GM21381 (cell line): ENCODE measurements around the gene IL36B.

ENCODE experiments used
- ATAC-seq: cut with Tn5 transposase; IDR thresholded peaks from one replicate; pipeline ENCODE4 v1.9.1; 2021; ENCODE audit warnings: mild to moderate bottlenecking, moderate library complexity; ENCODE audit not compliant: unreplicated experiment

IL36B gene

DNA sequence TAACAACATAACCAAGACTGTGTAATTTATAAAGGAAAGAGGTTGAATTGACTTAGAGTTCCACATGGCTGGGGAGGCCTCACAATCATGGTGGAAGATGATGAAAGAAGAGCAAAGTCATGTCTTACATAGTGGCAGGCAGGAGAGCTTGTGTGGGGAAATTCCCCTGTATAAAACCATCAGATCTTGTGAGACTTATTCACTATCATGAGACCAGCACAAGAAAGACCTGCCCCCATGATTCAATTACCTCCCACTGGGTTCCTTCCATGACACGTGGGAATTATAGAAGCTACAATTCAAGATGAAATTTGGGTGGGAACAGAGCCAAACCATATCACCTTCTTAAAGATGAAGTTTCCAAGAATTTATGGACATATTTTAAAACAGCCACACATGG is 3.9 kb upstream of the IL36B start:
- ATAC-seq = no peak

GRCh38 chr2:113054066-113054465 is 1.4 kb upstream of the IL36B start:
- ATAC-seq = no peak

DNA sequence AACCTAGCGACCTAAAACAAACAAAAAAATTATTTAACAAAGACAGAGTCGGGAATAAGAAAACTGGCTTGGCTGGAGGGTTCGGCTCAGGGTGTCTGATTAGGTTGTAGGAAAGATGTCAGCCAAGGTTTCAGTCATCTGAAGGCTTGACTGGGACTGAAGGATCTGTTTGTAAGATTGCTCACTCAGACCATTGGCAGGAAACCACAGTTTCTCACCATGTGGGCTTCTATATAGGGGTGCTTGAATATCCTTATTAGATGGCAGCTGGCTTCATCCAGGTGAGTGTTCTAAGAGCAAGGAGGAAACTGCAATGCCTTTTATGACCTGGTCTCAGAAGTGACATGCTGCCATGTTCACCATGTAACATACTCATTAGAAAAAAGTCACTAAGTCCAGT is 999 bp upstream of the IL36B start:
- ATAC-seq = no peak

DNA sequence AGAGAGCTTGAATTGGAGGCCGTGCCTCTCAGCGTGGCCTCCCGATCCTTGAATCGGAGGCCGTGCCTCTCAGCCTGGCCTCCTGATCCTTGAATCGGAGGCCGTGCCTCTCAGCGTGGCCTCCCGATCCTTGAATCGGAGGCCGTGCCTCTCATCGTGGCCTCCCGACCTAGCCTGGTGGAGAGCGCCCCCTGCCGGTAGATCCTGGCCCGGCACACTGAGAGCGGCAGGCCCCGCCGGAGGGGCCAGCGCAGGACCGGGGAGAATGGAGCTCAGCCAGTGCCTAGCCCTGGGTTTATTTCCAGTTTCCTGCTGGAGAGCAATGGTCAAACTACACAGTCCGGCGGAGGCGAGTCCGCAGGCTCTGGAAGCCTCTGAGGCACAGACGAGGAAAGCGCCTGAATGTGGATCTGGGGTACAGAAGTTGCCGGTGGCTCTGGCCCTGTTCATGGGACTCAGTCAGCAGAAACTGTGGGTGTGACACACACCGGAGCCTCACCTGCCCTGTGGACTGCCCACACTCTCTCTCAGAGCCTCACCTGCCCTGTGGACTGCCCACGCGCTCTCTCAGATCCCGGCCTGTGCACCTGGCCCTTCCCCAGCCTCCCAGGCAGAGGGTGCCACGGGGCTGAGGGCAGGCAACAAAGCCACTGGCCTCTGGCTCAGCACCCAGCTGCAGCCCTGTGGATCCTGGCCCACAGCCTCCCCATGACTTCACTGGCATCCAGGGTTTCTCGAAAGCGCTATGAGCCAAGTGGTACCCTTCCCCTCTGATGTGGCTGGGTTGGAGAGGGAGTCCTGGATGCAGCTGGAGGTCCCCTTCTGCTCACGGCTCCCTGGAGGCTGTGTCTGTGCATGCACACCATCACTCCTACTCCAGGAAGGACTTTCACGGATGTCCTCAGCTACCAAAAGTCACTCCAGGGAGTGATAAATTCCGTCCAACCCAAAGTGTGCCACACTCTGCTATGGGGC is 1.5 kb downstream of the IL36B start:
- ATAC-seq = no peak

DNA sequence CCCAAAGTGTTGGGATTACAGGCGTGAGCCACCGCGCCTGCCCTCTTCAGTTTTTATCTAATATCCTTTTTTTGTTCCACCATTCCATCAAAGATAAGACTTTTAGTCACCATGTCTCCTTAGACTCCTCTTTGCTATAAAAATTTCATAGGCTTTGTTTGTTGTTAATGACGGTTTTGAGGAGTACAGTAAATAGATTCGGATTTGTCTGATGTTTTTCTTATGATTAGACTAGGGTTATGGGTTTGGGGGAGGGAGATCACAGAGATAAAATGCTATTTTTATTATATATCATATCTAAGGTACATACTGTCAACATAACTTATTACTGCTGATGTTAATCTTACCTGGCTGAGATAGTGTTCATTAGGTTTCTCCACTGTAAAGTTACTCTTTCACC is 6.2 kb downstream of the IL36B start:
- no peak for ATAC-seq

- ATAC-seq = no peak
These were observed 10.8 kb downstream of the IL36B start for GRCh38 chr2:113041871-113042270.

DNA sequence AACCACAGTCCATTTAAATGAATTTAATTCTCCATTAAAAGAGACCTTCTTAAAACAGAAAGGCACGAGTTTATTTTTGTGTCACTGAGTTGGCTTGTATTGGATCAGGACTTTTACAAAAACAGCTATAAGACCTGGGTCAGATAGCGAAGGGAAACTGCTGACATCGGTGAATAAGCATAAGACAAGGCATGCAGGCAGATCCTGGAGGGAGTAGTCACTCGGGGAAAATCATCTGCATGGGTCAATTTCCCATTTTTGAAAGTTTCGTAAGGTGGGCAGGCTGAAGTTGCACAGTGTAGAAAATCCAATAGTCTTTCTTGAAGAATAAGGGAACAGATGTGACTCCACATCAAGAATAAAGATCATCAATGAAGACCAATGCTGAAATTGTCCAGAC is 12.9 kb downstream of the IL36B start:
- no peak for ATAC-seq

DNA sequence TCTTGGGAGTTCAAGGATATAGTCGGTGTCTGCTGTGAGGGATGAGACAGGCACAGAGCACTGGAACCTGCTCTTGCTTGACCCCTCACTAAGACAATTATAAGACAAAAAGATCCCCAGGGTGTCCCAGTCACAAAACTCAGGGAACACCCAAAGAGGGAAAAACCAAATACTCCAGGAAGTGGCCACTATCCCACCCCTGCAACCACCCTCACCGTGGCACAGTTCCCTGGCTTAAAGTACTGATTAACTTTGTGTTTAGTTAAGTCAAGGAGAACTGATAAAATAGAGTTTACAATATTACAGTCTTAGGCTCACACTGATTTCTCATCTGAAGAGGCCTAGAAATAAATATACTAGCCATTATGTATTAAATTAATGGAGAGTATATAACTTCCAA is 13.5 kb downstream of the IL36B start:
- no peak for ATAC-seq

DNA sequence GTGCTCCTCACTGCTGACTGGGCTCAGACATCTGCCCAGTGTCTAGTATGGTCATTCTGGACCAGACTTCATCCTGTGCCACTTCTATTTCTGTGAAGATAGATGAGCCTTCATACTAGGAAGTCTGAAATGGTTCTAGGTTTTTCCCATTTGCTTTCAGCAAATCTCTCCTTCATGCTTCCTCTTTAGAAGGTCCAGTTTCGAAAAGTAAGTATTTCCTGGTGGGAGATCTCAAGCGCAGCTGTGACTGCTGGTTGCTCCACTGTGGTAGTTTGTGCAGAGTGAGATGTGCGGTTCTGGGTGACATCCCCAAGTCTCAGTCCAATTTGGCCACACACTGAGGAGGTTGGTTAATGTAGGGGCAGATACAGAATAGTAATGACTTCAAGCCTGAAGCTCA is 14.4 kb downstream of the IL36B start:
- no peak for ATAC-seq

DNA sequence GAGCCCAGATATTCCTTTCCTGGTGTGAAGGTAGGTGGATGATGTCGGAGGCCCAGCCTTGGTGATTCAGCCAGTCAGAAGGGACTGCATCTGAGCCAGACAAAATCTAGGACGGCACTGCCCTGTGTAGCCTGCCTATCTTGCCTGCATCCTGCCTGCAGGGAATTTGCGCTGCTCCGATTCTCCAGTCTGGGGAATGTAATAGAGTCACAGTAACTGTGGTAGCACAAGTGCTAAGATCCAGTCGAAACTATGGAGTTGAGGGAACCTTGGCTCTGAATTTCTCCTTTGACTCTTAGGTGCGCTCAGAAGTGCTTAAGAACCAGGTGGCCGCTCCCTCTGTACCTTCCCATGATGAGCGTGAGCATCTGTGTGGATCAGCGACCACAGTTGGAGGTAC is 15.9 kb downstream of the IL36B start:
- no peak for ATAC-seq

DNA sequence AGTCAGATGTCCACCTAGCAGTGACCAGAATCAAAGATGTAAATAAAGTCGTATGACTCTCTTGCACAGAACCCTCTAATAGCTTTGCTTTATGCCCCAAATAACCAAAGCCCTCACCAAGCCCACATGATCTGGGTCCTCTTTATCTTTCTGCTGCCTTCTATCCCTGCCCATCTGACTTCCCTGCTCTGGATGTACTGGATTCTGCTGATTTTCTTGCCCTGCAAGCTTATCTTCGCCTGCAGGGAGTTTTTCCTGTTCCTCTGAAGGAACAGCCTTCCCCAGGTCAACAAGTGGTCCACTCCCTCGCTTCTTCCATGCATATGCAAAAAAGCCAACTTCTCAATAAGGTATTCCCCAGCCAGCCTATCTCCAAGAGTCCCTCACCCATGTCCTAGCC is 18.7 kb downstream of the IL36B start:
- ATAC-seq = no peak

- no peak for ATAC-seq
These were observed 19.9 kb downstream of the IL36B start for GRCh38 chr2:113032737-113033136.

- ATAC-seq = no peak
These were observed 24.6 kb downstream of the IL36B start for GRCh38 chr2:113028112-113028511.

GRCh38 chr2:113027691-113028090 is 25.0 kb downstream of the IL36B start:
- no peak for ATAC-seq

DNA sequence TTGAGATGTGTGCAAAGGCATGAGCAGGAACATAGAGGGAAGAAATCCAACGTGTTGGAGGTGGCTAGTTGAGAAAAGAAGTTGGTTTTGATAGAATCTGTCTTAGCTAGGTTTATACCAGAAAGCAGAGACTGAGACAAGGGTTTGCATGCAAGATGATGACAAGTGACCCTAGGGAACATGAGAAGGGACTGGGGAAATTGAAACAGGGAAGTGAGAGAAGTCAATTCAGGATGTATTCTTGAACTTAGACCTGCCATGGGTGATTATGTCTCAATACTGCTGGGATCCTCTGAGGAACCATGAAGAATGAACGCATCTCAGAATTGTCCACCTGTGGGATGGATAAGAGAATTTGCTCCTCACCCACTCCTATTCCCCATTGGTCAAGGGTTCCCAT is 26.9 kb downstream of the IL36B start:
- no peak for ATAC-seq

DNA sequence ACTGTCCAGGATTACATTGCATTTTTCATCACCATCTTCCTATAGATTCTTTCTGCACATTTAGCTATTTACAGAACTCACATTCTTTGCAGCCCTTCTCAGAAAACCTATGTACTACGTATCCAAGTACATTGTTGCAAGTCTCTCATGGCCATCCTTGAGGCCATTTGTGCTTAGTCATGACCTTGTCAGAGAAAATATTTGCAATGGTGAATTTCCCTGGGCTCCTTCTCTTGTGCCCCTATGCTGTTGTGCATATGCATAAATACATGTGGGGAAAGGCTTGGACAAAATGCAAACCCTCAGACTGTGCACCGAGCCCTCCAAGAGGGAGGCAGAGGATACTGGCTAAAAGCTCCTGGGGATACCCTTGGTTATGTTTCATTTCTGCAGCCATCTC is 27.9 kb downstream of the IL36B start:
- ATAC-seq = no peak

DNA sequence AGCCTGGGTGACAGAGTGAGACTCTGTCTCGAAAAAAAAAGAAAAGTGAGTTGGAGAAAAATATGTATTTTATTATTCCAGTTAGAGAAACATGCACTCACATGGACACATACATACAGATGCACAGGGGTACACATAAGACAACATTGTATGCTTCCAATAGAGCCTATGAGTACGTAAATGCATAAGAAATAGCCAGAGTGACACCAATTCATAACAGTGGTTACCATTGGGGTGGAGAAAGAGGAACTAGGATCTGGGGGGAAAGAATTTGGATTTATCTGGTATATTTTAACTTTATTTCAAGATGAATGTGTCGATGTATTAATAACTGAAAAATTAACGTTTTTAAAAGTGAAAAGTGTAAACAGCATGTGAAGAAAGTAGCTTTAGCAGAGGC is 31.4 kb downstream of the IL36B start:
- no peak for ATAC-seq

DNA sequence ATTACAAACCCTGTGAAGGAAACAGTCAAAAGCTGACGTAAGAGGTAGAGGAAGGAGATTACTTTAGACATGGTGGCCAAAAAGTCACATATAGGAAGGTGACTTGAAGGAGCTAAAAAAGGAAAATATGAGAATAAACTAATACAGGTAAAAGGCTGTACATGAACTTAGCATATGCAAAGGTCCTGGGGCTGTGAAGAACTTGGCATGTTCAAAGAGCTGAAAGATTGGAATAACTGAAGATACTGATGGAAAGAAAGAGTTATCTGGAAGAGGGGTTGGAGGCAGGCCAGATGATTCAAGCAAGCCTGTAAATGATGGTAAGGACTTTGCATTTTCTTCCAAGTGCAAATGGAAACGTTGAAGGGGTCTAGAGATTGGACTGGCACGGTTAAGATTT is 34.2 kb downstream of the IL36B start:
- no peak for ATAC-seq

- ATAC-seq = no peak
These were observed 37.0 kb downstream of the IL36B start for GRCh38 chr2:113015655-113016054.

DNA sequence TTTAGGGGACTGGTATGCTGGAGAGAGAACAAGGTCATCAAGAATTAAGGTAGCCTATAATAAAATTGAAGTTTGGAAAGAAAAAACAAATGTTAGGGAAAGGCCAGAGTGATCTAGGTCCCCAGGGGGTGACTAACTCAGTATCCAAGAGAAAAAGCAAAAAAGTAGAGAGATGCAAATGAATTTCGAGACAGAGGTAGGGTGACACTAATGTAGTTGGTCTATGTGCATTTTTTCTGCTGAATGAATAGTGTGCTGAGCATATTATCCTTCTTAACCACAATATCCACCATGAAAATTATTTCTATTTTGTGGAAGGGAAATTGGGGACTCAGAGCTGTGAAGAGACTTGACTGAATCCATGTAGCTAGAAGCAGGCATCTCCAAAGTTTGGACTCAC is 37.6 kb downstream of the IL36B start:
- ATAC-seq = no peak

- ATAC-seq = no peak
These were observed 38.6 kb downstream of the IL36B start for GRCh38 chr2:113014067-113014466.

GRCh38 chr2:113013336-113013661 is 39.4 kb downstream of the IL36B start:
- no peak for ATAC-seq
